Sigmoid colon (tissue), 4 donors: ENCODE measurements around the gene MMP24.

ENCODE experiments used
- CTCF ChIP-seq, 4 experiments: fragments of 450-650 bp in 3 of 4; fragments of 200-600 bp in 1 of 4; IDR thresholded peaks; one replicate each; pipeline ENCODE4 v1.5.1; 2016 to 2019; ENCODE audit warnings: antibody characterized with exemption in 4 of 4, mild to moderate bottlenecking in 3 of 4, moderate library complexity in 2 of 4
- EP300 ChIP-seq, 4 donors: sonication (generic); formaldehyde crosslinking; IDR thresholded peaks; one replicate each; pipeline ENCODE4 v1.6.1; 2017; ENCODE audit warnings: antibody characterized with exemption in 4 of 4
- POLR2A ChIP-seq, 2 donors: fragments of 450-650 bp; IDR thresholded peaks; one replicate each; pipeline ENCODE4 v1.6.1; 2016; ENCODE audit warnings: antibody characterized with exemption in 2 of 2, mild to moderate bottlenecking in 2 of 2, moderate library complexity in 2 of 2

- TF ChIP-seq CTCF (IDR thresholded peaks at IDR 0.05) (no peak), EP300 (IDR thresholded peaks at IDR 0.05) (no peak), POLR2A (IDR thresholded peaks at IDR 0.05) (no peak)
Observed at GRCh38 chr20:35297740-35298139, 71.2 kb downstream of the MMP24 start.
